ENCODE data around the gene GAGE10.

- TF ChIP-seq EZH2 (IDR thresholded peaks at IDR 0.05; ENCODE audit: borderline replicate concordance, low read length): no peak
- TF ChIP-seq CTCF (conservative IDR thresholded peaks at IDR 0.05 in 1 of 2, IDR thresholded peaks at IDR 0.05 in 1 of 2; ENCODE audit: extremely low read depth in 1 of 2, insufficient read depth in 1 of 2, low read depth in 1 of 2, low read length in 2 of 2): no peak
Measured at GRCh38 chrX:49270249-49270921, 33.1 kb upstream of the GAGE10 start.
